ENCODE data around the gene ADAT1. TPM values are rescaled to one million over a fixed set of nuclear protein-coding genes. Genes with fewer than 3 reads are reported as not detected.

Gene ADAT1
- polyA plus RNA-seq, 1 of the 3 experiments (the other 2 are of a cell fraction), result 51.1 TPM

GRCh38 chr16:75622761-75623605 lies at the start of gene ADAT1 (continued):
- TF ChIP-seq, protein P1, sequence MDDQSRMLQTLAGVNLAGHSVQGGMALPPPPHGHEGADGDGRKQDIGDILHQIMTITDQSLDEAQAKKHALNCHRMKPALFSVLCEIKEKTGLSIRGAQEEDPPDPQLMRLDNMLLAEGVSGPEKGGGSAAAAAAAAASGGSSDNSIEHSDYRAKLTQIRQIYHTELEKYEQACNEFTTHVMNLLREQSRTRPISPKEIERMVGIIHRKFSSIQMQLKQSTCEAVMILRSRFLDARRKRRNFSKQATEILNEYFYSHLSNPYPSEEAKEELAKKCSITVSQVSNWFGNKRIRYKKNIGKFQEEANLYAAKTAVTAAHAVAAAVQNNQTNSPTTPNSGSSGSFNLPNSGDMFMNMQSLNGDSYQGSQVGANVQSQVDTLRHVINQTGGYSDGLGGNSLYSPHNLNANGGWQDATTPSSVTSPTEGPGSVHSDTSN (IDR thresholded peaks at IDR 0.05), result peak; percentile 26; the same call in 1 of the 2 replicates
- no peak for TF ChIP-seq TCF12 (IDR thresholded peaks at IDR 0.05)
- TF ChIP-seq FOXM1 (IDR thresholded peaks at IDR 0.05; ENCODE audit: low read depth), result no peak
- TF ChIP-seq USF2 (IDR thresholded peaks at IDR 0.05; ENCODE audit: borderline replicate concordance, low read depth, low read length), result no peak
- peak; percentile 89 for TF ChIP-seq SIN3A (IDR thresholded peaks at IDR 0.05; ENCODE audit: borderline replicate concordance, low read depth, low read length)
- peak; percentile 96 for TF ChIP-seq ZBTB33 (IDR thresholded peaks at IDR 0.05; ENCODE audit: borderline replicate concordance, low read depth)
- TF ChIP-seq NRF1 (IDR thresholded peaks at IDR 0.05; ENCODE audit: low read depth, low read length), result no peak
- TF ChIP-seq CHD2 (IDR thresholded peaks at IDR 0.05; ENCODE audit: low read length, partially characterized antibody), result peak; percentile 99

DNA sequence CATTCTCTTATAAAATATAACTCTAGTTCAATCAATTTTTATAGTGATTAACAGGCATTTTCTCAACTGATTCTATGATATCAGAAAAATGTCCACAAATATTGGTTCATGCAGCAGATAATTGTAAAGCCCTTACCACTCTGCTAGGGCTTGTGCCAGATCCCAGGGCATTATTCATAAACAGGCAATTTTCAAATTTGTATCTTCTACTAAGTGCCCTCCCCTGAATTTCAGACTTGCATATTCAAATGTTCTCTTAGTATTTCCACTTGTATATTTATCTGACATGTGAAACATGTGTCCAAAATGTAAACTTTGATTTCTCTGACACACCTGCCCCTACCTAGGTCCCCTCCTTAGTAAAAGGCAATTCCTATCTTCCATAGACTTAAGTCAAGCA lies 44.4 kb upstream of the ADAT1 start:
- H3K79me2 ChIP-seq (ENCODE audit: insufficient read depth), result no peaks in the 10 kb centered on the region
- TF ChIP-seq GATA2 (CRISPR knock-in tag; IDR thresholded peaks at IDR 0.05) (no peak), FOSL2 (IDR thresholded peaks at IDR 0.05; ENCODE audit: borderline replicate concordance, low read depth) (no peak), YY1 (IDR thresholded peaks at IDR 0.05; ENCODE audit: low read depth) (no peak), REST (IDR thresholded peaks at IDR 0.05; ENCODE audit: low read depth, low read length) (no peak), ZBTB33 (IDR thresholded peaks at IDR 0.05; ENCODE audit: borderline replicate concordance, low read depth) (no peak), CHD2 (IDR thresholded peaks at IDR 0.05; ENCODE audit: low read length, partially characterized antibody) (no peak), RCOR1 (IDR thresholded peaks at IDR 0.05; ENCODE audit: low read length) (no peak), JUND (IDR thresholded peaks at IDR 0.05) (no peak), TCF12 (IDR thresholded peaks at IDR 0.05) (no peak), POLR2AphosphoS5 (IDR thresholded peaks at IDR 0.05; ENCODE audit: low read depth, low read length) (no peak)
- TF ChIP-seq, protein P2, sequence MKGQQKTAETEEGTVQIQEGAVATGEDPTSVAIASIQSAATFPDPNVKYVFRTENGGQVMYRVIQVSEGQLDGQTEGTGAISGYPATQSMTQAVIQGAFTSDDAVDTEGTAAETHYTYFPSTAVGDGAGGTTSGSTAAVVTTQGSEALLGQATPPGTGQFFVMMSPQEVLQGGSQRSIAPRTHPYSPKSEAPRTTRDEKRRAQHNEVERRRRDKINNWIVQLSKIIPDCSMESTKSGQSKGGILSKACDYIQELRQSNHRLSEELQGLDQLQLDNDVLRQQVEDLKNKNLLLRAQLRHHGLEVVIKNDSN (IDR thresholded peaks at IDR 0.05; ENCODE audit: borderline replicate concordance, low read depth), result no peak
- H3K4me1 ChIP-seq (ENCODE audit: control insufficient read depth in 1 of 2, insufficient read depth in 2 of 2, low read depth in 1 of 2, low read length in 1 of 2), result no peaks in the 10 kb centered on the region
- H3K27ac ChIP-seq (ENCODE audit: low read depth in 2 of 2, low read length in 1 of 2), result no peak overlapping the region
- H3K27me3 ChIP-seq (ENCODE audit: insufficient read depth), result no peaks in the 10 kb centered on the region
- H4K20me1 ChIP-seq (ENCODE audit: insufficient read depth), result no peaks in the 10 kb centered on the region
- no peaks in the 10 kb centered on the region for H3K36me3 ChIP-seq (replicated peaks in 1 of 2; ENCODE audit: control insufficient read depth in 1 of 2, insufficient read depth in 2 of 2, low read length in 1 of 2)
- H3K9me2 ChIP-seq, result no peaks in the 10 kb centered on the region
- no peak overlapping the region for H3K4me3 ChIP-seq (ENCODE audit: low read depth in 2 of 2, low read length in 1 of 2)
- no peaks in the 10 kb centered on the region for H3F3A ChIP-seq (replicated peaks; ENCODE audit: insufficient read depth)
- no peak overlapping the region for H2AFZ ChIP-seq (ENCODE audit: low read depth)
- ChIA-PET POLR2A (no interaction called here), CTCF (no interaction called here)
- H3K9ac ChIP-seq, result no peak overlapping the region
- H3K9me3 ChIP-seq, result no peaks in the 10 kb centered on the region
- no peak overlapping the region for H3K4me2 ChIP-seq
- no peak for DNase-seq
